GM19468 (cell line): ENCODE results near the gene RNF152.

Experiments used
- ATAC-seq: cut with Tn5 transposase; IDR thresholded peaks from one replicate; pipeline ENCODE4 v1.9.1; 2021; ENCODE audit warnings: mild to moderate bottlenecking, moderate library complexity, moderate number of reproducible peaks; ENCODE audit not compliant: unreplicated experiment; ENCODE audit errors: extremely low read depth

The RNF152 gene

DNA sequence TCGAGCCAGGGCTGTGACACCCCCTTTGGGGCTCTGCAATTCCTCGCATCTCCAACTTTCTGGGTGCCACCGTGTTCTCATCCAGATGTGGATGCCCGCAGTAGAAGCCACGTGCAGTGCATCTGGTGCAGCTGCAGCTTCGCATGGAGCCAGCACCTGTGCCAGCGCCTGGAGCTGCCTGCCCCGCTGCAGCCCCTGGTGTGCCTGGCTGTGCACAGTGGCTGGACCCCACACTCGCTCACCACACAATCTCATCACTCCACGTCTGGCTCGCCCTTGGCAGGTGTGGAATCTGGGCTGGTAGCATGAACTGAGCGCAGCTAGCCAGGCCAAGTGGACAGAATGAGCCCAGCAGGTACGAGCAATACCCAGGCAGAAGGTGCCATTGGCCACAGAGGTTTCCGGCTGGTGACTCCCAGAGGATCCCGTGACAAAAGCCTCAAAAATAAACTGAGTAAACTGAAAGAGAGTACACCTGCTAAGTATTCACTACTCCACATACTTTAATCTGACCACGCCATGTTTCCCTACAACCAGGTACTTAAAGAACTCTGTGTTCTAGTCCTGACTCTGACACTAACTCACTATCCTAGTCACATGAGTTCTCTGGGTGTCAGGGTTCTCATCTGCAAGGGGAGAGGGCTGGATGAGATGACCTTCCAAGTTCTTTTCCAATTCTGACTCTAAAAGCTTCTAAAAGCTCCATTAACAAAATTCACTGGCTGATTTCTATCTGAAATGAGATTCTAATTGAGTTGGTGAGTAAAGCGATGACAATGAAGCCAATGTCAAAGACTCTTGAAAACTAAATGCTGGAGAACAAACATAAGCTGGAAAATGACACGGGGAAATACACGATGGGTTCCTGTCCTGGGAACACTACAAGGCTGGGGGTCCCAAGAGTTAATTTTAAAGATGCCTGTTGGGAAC, 37.1 kb downstream of the RNF152 start:
- ATAC-seq = no peak

DNA sequence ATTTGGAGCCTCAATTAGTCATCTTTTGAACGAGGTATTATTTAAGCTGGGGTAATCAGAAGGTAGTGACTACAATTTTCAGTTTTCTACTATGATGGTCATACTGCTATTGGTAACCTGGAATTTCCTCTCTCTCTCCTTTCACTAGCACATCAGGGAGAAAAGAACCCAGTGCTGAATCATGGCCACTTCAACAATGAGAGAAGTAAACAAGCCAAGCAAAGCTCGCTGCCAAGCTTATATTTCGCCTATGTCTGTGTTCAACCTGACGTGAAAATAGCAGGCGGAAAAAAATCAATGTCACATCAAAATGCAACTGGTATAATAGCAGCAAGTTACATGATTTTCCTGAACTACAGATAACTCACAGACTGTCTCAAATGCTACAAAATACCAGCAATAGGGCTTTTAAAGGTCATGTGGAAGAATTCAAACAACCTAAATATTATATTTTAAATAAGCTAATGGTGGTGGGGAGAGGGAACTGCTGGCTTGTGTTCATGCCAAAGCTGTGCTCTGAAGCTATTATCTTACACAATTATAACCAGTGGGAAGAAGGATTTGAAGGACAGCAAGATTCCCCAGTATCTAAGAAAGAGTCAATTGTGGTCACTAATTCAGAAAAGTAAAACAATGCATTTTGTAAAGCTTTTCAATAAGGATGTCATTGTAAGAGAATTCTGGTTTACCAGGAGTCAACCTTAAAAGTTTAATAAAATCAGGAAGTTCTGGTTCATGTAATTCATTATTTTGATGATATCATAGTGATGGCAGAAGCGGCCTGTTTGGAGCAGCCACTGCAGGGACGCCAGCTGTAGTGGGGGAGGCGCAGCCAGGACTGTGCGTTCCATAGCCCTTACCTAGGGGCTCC, 38.0 kb downstream of the RNF152 start:
- ATAC-seq = no peak

DNA sequence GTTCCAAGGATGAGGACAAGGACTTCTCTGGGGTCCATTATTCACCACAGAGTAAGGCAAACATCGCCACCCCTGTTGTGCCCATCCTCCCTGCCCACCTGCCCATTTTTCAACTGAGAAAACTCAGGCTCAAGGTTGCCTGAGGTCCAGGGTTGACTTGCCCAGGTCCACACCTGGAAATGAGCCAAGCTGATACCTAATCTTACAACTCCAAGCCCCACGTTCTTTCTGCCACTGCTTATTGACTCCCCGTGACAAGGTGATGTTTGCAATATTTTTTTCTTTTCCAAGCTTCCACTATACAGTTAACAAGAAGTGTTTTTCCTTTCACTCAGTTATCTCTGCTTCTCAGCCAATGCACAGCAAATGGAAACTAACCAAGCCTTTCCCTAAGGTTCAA, 39.0 kb downstream of the RNF152 start:
- ATAC-seq = no peak

DNA sequence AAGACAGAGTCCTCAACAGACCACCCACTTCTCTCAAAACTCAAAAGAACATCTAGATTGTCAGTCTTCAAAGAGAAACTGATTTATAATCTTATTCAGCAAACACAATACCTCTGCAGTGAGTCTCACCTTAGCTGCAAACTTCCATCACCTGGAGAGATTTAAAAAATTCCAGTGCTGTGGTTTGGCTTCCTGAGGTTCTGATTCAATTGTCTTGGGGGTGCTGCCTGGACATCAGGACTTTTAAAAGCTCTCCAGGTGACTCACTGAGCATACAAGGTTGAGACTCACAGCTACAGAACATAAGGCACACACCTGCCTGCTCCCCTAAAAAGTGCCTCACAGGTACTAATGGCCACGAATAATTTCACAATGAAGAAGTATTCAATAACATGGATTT, 40.3 kb downstream of the RNF152 start:
- ATAC-seq = no peak

DNA sequence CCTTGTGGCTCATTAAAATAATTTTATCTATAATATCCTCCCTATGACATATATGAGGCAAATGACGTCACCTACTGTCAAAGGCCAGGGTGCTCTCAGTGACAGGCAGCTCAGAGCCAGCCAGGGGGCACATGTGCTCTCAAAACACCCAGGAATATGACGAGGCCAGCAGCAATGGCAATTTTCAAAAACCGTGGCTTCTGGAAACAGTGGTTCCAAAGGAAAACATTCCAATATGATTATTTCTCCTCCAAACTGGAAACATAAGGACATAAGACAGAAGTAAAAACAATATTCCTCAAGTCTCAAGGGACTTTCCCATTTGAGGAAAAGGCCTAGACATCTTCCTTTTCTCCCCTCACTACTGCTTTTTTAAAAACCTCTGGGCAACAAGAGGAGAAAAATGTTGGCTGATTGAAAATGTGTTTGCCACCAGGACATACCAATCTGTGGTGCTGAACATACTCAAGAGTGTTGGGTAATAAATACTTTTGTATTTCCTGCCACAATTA, 40.8 kb downstream of the RNF152 start:
- ATAC-seq = no peak

DNA sequence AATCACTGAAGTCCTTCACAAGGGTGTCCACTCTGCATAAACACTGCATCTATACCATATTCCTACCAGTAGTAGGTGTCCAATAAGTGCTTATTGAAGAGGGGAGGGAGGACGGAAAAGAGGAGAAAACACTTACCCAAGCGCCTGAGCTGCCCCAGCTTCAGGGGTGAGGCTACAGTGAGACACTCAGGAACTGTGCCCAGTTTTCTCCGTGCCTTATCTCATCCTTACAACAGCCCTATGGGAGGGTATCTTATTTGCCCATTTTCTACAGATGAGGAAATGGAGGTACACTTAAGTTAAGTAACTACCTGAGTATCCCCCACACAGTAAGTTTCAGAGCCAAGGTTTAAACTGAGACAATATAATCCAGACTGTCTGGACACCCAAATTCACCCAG, 41.5 kb downstream of the RNF152 start:
- ATAC-seq = no peak

DNA sequence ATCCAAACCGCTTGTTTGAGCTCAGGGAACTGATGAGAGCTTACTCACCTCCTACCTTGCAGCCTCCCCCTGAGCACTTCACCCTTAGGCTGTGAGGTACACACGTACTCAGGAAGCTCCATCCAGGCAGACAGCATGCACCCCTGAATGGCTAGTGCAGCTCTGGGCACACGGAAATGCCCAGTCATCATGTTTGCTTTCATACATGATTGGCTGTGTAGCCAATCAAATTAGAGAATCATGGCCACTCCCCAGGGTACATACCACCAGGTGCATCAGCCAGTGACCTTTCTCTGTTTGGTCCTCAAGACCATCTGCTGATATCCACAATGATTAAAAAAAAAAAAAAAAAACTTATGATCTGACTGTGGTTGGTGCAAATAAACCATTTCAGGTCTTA, 42.1 kb downstream of the RNF152 start:
- ATAC-seq = no peak

DNA sequence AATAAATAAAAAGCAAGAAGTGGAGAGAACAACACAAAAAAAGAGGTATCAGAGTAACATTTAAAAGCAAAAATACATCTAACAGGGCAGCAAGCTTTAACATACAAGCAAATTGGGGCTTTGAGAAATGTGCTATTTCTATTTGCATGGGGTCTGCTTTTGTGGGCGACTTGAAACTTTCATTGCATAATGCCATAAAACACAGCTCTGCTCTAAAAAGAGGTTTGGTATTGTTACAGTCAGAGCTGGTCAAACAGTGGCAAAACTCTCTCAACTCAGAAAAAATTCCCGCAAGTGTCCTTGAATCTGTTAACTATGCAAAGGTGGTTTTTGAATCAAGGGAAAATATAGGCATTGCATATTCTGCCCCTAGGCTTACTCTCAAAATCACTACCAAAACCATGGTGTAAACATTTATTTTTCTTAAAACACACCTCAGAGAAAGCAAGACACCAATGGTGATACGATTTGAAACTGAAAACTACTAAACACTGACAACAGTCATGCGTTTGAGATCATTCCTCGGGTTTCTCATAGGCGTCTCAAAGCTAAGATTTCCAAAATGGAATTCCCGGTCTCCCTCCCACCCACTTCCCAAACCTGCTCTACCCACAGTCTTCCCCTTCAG, 45.5 kb downstream of the RNF152 start:
- no peak for ATAC-seq

DNA sequence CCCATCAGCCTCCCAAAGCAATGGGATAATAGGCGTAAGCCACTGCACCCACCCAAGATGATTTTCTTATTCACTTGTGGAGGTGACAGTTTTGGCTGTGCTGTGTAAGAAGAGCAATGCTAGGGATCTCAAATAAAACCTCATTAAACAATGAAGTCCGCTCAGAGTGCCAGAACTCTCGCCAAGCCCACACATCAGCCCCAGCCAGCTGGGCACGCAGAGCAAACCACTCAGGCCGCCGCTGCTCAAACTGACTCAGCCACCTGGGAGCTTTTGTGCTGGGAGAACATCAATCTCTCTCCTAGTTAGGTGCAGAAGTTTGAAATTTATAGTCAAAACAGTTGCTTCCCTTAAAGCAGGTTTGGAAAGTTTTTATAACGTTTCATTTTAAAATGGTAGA, 47.6 kb downstream of the RNF152 start:
- no peak for ATAC-seq

DNA sequence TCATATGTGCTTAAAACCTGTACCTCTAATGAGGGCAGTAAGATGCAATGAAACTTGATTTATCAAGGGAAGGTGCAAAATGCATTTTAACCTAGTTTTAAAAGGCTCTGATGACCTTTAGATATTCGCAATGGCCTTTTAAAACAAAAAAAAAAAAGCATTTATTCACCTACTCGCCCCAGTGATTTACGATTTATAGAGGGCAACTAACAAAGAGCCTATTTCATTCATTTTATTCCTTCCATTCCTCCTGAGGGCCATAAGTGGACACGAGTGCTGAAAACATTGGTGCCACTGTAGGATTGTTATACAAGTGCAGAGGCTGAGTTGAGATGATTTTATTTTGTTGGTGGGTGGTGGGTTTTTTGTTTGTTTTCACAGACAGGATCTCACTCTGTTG, 48.1 kb downstream of the RNF152 start:
- no peak for ATAC-seq

DNA sequence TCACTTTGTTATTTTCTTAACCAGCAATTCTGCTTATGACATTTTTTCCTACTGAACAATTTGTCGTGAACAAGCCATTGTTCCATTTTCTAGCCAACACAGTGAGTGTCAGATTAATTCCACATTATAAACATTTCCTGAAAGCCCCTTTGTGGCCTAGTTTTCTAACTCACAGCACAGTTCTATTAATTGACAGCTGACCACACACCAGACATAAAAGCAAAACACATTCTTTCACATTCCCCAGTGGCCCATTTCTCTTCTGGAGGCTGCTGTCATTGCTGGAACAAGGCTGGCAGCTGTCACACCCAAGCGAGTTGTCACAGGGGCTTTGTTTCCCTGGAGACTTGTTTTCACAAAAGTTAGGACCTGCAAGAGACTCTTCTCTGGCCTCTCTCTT, 50.7 kb downstream of the RNF152 start:
- ATAC-seq = no peak

DNA sequence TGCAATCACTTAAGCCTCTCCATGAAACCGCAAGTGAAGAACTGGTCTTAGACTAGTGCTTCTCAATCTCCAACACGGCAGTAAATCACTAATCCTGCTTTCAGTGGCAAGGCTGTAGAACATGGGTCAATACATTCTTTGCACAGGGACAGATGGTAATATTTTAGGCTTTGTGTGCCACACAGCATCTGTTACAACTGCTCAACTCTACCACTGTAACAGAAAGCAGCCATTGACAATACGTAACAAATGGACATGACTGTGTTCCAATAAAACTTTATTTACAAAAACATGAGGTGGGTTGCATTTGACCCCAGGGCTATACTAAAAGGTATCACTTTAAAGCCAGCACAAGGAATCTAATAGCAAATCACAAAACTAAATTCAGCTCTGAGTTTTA, 51.1 kb downstream of the RNF152 start:
- no peak for ATAC-seq

DNA sequence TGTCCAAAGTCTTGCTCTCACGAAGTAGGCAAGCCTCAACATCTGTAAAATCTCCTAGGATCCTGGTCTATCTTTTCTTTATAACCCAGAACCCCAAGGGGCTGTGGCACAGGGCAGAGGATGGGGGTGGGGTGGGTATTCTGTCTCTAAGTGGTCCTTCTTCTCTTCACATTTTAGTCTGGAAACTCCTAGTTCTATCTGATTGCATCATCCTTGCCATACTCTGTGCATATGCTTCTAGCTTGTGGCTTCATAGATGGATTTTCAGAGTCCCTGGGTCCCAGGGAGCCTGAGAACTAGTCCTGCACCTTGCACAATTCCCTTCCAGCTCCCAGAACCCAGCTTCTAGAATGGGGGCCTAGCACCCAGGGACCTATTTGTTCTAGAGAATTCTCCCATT, 52.5 kb downstream of the RNF152 start:
- no peak for ATAC-seq

DNA sequence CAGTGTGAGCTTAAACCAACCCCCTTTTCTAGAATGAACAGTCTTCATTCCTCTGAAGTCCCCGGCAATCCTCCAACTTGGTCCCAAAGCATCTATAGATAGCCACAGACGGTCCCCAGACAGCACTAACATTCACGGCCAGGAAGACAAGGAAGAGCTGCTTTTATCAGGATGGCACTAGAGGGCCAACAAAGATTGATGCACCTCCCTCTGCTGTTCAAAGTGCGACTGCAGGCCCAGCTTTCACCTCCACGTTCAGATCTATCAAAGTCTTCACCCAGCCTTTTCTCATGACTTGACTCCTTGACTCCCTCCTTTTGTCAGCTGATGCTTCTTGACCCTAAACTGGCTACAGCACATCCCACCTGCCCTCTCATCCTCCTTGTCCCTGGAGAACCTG, 54.3 kb downstream of the RNF152 start:
- ATAC-seq = no peak

DNA sequence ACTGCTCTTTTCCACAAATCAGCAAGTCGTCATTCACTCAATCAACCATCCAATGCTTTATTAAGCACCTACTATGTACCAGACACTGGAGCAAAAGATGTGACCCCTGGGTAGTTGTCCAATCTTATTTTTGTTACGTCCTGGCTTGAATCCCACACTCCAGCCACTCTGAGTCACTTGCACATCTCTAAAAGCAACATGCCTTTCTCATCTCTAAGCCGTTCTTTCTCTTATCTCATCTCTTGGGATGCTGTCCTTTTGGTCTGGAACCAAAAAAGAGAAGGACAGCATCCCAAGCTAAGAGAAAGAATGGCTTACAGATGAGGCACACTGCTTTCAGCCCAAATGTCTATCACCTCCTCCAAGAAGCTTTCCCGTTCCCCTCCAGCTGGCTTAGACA, 58.8 kb downstream of the RNF152 start:
- ATAC-seq = no peak

DNA sequence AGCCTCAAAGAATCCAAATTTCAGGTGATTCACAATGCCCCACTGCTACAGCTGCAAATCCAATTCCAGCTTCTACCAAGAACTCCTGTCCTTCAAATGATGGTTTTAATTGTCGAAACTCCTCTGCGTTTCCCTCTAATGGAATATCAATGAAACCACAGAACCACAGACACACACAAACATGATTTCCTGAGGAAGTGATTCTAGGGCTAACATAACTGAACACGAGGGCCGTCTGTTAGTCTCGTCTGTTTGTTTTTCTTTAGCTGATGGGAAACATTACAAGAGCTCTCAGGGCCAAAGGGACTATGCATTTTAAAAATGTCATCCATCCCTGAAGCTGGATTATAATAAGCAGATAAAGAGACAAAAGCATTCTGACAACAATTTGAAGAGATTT, 59.4 kb downstream of the RNF152 start:
- ATAC-seq = peak; percentile 37

DNA sequence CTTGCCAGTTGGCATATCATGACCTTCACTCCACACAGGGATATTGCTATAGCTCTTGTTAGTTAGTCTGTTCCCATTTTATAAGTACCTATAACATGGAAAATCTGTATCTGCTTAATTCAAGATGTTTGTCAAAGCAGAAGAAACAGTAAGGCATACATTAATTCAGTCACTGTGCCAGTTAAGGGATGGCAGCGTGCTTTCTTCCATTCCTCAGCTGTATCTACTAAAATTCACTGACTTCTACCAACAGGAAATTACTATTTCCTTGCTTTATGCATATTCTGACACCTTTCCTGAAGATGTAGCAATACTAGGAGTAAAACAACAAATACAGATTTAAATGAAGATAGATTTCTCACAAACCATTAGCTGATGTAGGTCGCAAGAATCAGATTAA, 59.9 kb downstream of the RNF152 start:
- no peak for ATAC-seq

DNA sequence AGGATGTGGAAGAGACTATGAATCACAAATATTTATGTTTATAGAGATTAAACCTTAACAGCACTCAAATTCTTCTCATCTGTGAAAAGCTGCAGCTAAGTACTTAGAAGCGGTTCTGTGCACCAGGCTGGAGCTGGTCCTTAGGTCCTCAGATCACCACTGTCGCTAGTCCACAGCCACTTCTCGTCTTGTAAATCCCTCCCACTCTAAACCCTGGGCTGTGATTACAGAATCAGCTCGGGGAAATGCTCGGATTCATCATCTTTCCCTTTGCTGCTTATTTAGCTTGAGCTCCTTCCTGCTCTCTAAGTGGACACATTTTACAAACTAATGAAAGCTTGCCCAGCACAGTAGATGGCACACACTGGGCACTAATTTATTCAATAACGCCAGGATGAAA, 61.7 kb downstream of the RNF152 start:
- no peak for ATAC-seq

DNA sequence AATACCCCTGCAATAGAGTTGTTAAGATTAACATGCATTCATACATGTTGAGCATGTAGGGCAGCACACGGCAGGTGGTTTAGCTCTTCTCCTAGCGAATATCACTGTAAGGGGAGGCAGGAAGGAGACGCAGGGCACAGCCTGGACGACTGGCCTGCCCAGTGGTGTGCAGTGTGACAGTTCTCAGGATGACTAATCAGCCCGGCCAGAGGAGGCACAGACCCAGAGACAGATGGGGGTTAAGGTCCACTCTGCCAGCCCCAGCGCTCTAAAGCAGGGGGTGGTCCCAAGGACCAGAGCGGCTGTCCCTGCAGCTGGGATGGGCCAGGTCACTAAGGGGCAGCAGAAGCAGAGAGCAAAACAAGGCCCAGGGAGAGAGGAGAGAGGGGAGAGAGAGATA, 63.7 kb downstream of the RNF152 start:
- no peak for ATAC-seq

DNA sequence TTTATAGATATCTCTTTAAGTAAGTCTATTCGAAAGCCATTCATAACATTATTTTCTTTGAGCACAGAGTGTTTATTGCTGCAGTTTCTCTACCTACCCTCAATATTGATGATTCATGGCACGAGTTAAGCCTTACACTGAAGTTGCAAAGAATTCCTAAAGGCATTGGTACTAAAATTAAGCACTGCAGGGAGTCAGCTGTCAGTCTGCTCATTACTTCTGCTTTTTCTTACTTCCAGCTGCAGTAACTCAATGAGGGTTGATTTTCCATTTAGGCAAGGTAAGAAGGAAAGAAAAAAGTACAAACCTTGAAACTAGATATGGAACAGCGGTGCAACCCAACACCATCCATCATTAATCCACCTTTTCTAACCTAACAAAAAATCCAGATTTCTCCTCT, 65.2 kb downstream of the RNF152 start:
- ATAC-seq = no peak

DNA sequence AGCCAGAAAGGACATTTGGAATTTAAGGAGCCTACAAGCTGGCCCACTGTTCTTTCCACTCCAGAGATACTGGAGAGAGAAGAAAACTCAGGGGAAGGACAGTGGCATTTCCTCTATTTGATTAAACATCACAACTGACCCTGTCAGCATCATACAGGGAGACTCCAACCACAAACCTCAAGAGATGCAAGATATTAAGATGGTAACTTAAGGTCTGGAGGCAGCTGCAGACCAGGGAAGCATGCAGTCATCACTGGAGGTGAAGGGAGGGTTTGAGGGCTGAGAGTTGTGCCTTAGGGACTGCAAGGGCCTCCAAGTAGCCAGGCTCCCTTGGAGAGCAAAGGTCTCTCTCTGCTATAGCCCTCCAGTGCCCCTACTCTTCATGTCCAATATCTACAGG, 67.4 kb downstream of the RNF152 start:
- no peak for ATAC-seq
